Tibial nerve (tissue), 4 donors: Measurements from ENCODE around the gene HES3. TPM values are rescaled to one million over a fixed set of nuclear protein-coding genes. Genes with fewer than 3 reads are reported as not detected.

ENCODE experiments used
- DNase-seq, 2 donors: peaks; one replicate each; pipeline ENCODE4 v3.0.0-alpha.2; 2019; ENCODE audit warnings: low spot score in 2 of 2
- H3K27ac ChIP-seq, 4 donors: fragments of 200-600 bp; sonication (generic) in 3 of 4; one replicate each; pipeline ENCODE4 v1.5.1; 2017 to 2019; ENCODE audit warnings: mild to moderate bottlenecking in 1 of 4
- H3K27me3 ChIP-seq, 2 donors: fragments of 200-600 bp; sonication (generic) in 1 of 2; one replicate each; pipeline versions ENCODE4 v1.5.1 to v1.6.0; 2017 to 2019
- H3K36me3 ChIP-seq, 3 donors: fragments of 200-600 bp; sonication (generic); one replicate each; pipeline ENCODE4 v1.5.1; 2018 to 2019
- H3K4me1 ChIP-seq, 4 donors: fragments of 200-600 bp; sonication (generic) in 3 of 4; one replicate each; pipeline ENCODE4 v1.5.1; 2017 to 2019
- H3K4me3 ChIP-seq, 4 donors: fragments of 200-600 bp; sonication (generic) in 3 of 4; one replicate each; pipeline ENCODE4 v1.5.1; 2017 to 2019; ENCODE audit warnings: mild to moderate bottlenecking in 1 of 4, moderate library complexity in 1 of 4
- H3K9me3 ChIP-seq, 4 donors: fragments of 200-600 bp; sonication (generic) in 3 of 4; one replicate each; pipeline ENCODE4 v1.5.1; 2017 to 2019
- CTCF ChIP-seq, 5 experiments: fragments of 200-600 bp in 3 of 5; fragments of 450-650 bp in 2 of 5; sonication (generic) in 3 of 5; IDR thresholded peaks; one replicate each; pipeline ENCODE4 v1.5.1; 2016 to 2019; ENCODE audit warnings: antibody characterized with exemption in 5 of 5, mild to moderate bottlenecking in 3 of 5, moderate library complexity in 2 of 5
- EP300 ChIP-seq, 2 donors: sonication (generic); formaldehyde crosslinking; IDR thresholded peaks; one replicate each; pipeline ENCODE4 v1.6.1; 2017; ENCODE audit warnings: antibody characterized with exemption in 2 of 2, mild to moderate bottlenecking in 1 of 2
- POLR2A ChIP-seq, 2 donors: fragments of 450-650 bp; IDR thresholded peaks; one replicate each; pipeline ENCODE4 v1.6.1; 2017; ENCODE audit warnings: antibody characterized with exemption in 2 of 2, mild to moderate bottlenecking in 2 of 2, moderate library complexity in 2 of 2
- WGBS, 2 donors: methylation state at CpG; one replicate each; pipeline ENCODE4 v1.1.5; 2018; 5-methylcytosine and 5-hydroxymethylcytosine counted together
- total RNA-seq, 4 donors: library from RNA; depleted of rRNA; stranded (reverse); fragments of >200 nt; gene quantifications; one replicate each; pipeline ENCODE4 v1.1.0, GENCODE V29; 2016

The HES3 gene
- total RNA-seq, 4 donors from 2014 or later = not detected

GRCh38 chr1:6200188-6200809 is 43.7 kb upstream of the HES3 start:
- peaks cover 0 to 2% of the 10 kb centered on the region in 2 donors for H3K27me3 ChIP-seq
- H3K27ac ChIP-seq = peak overlapping the region; percentile 55 to 89 (median 82)
- 58 to 65% methylated on average over 10 of the region's 10 CpGs for WGBS, 2 donors
- H3K36me3 ChIP-seq = peaks cover 0 to 23% (median 0%) of the 10 kb centered on the region in 3 donors
- TF ChIP-seq POLR2A (IDR thresholded peaks at IDR 0.05) (no peak), CTCF (IDR thresholded peaks at IDR 0.05) (no peak), EP300 (IDR thresholded peaks at IDR 0.05) (no peak)
- H3K4me3 ChIP-seq = peak overlapping the region; percentile 37 to 98 (median 92)
- H3K4me1 ChIP-seq = peaks cover 5 to 53% (median 23%) of the 10 kb centered on the region in 4 donors
- no peak for DNase-seq
- H3K9me3 ChIP-seq = no peaks in the 10 kb centered on the region

- Histone ChIP-seq H3K9me3 (no peaks in the 10 kb centered on the region), H3K4me3 (no peak overlapping the region), H3K27me3 (peaks cover 0 to 22% of the 10 kb centered on the region in 2 donors), H3K36me3 (peaks cover 0 to 3% (median 0%) of the 10 kb centered on the region in 3 donors), H3K4me1 (peaks cover 5 to 59% (median 35%) of the 10 kb centered on the region in 4 donors), H3K27ac (no peak overlapping the region)
- no peak for DNase-seq
- TF ChIP-seq EP300 (IDR thresholded peaks at IDR 0.05) = no peak
- TF ChIP-seq POLR2A (IDR thresholded peaks at IDR 0.05) = no peak
- no peak for TF ChIP-seq CTCF (IDR thresholded peaks at IDR 0.05)
- WGBS, 2 donors = 86 to 90% methylated on average over 7 of the region's 7 CpGs
These were observed 41.7 kb upstream of the HES3 start for GRCh38 chr1:6202256-6202655.

GRCh38 chr1:6205849-6206519 is 38.0 kb upstream of the HES3 start, which contains the start of gene RNF207:
RNF207 (plus strand) TSS chr1:6206119; CDS start chr1:6206536, 417 bp downstream.
- H3K4me3 ChIP-seq = peak within 1 kb of the TSS; percentile 21 to 54 (median 40)
- H3K36me3 ChIP-seq = peaks cover 0 to 4% (median 0%) of the 10 kb centered on the region in 3 donors
- peaks cover 0 to 31% of the 10 kb centered on the region in 2 donors for H3K27me3 ChIP-seq
- peak within 1 kb of the TSS in 3 of 4 donors; percentile 31 to 57 (median 57) for H3K27ac ChIP-seq
- H3K9me3 ChIP-seq = no peaks in the 10 kb centered on the region
- DNase-seq = no peak
- H3K4me1 ChIP-seq = peaks cover 0 to 56% (median 31%) of the 10 kb centered on the region in 4 donors
- WGBS, 2 donors = 3 to 4% methylated on average over 24 to 47 of the region's 66 CpGs
- no peak for TF ChIP-seq EP300 (IDR thresholded peaks at IDR 0.05)
- no peak for TF ChIP-seq CTCF (IDR thresholded peaks at IDR 0.05)
- TF ChIP-seq POLR2A (IDR thresholded peaks at IDR 0.05) = no peak

- peaks cover 0 to 8% (median 0%) of the 10 kb centered on the region in 3 donors for H3K36me3 ChIP-seq
- no peak for DNase-seq
- peaks cover 0 to 55% (median 31%) of the 10 kb centered on the region in 4 donors for H3K4me1 ChIP-seq
- peak overlapping the region in 2 of 4 donors; percentile 12 to 57 for H3K27ac ChIP-seq
- 0 to 18% methylated on average over 4 to 16 of the region's 25 CpGs for WGBS, 2 donors
- peaks cover 0 to 31% of the 10 kb centered on the region in 2 donors for H3K27me3 ChIP-seq
- peak overlapping the region; percentile 21 to 54 (median 40) for H3K4me3 ChIP-seq
- no peak for TF ChIP-seq EP300 (IDR thresholded peaks at IDR 0.05)
- no peak for TF ChIP-seq CTCF (IDR thresholded peaks at IDR 0.05)
- TF ChIP-seq POLR2A (IDR thresholded peaks at IDR 0.05) = no peak
- H3K9me3 ChIP-seq = no peaks in the 10 kb centered on the region
These were observed 37.5 kb upstream of the HES3 start for GRCh38 chr1:6206520-6206855.
